ENCODE data around the gene LSM4.

LSM4 gene

DNA sequence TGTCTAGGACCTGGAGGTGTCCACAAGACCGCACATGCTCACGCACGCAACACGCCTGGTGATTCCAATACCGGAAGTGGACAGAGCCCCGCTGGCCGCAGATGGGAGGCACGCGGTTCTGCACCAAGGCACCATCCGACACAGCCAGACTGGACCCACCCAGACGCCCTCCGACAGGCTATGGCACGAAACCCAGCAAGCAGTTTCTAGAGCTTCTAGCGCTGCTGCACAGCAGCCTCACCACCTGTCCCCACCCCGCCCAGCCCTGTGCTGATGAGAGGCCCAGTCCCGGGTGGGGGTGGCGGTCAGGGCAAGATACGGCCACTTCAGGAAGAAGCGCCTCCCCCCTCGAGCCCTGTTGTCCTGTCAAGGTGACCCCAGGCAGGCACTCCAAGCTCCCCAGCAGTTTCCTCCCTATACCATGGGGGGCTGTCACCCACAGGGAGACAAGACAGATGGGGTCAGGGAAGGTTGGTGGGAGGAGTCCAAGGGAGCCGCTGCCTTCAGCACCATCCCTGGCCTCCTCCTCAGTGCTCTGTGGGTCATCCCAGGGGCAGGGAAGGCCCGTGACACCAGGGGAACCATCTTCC, 11.3 kb downstream of the LSM4 start:
- no peak for DNase-seq (ENCODE audit: low read depth in 2 of 2)

DNA sequence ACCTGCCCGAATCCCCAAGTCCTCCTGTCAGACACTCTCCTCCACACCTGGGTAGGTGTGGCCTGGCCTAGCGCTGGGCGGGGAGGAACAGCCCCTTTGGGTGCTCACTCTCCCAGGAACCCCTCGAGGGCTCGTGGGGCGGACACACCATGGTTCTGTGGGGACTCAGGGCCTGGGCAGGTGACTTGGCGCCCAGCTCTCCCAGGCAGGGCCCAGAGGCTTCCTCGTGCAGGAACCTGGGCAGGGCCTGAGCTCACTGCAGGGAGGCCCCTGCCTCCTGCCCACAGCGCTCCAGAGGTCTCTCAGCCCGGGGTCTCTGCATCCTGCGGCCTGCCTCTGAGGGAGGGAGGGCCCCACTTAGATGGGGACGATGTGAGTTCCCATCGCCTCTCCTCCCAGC, 11.9 kb downstream of the LSM4 start:
- no peak for DNase-seq (ENCODE audit: low read depth in 2 of 2)

GRCh38 chr19:18310118-18310909, 12.6 kb downstream of the LSM4 start:
- DNase-seq (ENCODE audit: low read depth in 2 of 2) = no peak

GRCh38 chr19:18309525-18310064, 13.3 kb downstream of the LSM4 start:
- no peak for DNase-seq (ENCODE audit: low read depth in 2 of 2)

GRCh38 chr19:18308948-18309325, 13.9 kb downstream of the LSM4 start:
- no peak for DNase-seq (ENCODE audit: low read depth in 2 of 2)

GRCh38 chr19:18308051-18308947, 14.6 kb downstream of the LSM4 start:
- no peak for DNase-seq (ENCODE audit: low read depth in 2 of 2)

DNA sequence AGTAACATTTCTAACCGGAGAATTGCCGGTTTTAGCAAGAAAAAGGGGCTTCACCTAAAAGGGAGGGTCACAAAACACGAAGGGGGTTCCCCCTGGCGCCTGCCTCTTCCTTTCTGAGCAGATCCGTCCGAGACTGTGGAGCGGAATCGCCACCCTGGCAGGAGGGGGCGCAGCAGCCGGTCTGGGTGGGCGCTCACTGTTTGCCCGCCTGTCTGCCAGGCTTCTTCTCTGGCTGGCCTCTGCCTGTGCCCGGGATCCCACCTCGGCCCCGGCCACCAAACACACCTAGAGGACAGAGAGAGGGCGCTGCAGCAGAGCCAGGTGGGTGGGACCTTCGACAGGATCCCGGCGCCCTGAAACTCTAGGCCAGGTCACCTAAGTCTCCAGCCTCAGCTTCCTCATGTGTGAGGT, 15.6 kb downstream of the LSM4 start:
- no peak for DNase-seq (ENCODE audit: low read depth in 2 of 2)

DNA sequence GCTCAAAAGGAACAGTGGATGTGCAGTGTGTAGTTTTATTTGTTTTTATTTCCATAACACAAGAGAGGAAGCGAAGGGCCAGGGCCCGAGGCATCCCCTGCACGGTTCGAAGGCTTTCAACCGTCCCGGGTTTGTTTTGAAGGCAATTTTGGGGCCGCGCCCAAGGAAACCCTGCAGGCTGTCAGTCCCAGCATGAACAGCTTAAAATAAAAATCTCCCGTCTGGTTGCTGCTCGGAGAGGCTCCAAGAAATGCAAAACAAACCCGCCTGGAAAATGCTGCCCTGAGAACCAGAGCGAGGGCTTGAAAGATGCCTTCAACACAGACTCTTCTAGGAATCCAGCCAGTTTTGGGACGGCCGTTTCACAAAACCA, 16.0 kb downstream of the LSM4 start:
- no peak for DNase-seq (ENCODE audit: low read depth in 2 of 2)

DNA sequence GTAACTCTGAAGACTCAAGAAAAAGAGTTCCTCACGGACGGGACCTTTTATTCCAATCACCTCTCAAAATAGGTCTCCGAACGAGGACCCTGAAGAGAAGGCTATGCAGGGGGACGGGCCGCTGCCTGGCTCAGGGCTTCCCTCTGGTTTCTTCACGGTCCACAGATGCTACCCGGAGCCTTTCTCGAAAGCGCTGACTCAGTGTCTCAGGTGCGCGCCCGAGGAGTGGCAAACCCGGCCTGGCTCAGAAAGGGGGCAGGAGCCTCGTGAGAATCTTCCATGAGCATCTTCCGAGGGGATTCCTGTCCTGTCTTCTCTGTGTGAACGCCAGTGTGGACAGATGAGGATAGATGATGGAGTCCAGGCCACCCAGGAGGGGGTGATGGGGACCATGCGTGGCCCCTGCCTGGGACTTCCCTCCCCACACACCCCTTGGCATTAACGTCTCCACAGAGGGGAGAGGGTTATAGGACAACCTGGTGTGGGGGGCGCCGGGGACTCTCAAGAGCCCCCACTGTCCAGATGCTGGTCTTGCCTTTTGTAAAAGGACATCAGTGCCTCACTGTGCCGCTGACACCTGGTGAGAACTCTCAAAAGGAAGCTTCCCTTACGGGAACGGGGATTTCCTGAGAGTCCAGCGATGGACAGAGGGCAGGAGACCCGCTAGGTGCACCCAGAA, 16.5 kb downstream of the LSM4 start:
- no peak for DNase-seq (ENCODE audit: low read depth in 2 of 2)

GRCh38 chr19:18304458-18305310, 18.2 kb downstream of the LSM4 start:
- peak; percentile 85 to 89 for DNase-seq (ENCODE audit: low read depth in 2 of 2)

GRCh38 chr19:18304208-18304457, 18.7 kb downstream of the LSM4 start:
- no peak for DNase-seq (ENCODE audit: low read depth in 2 of 2)

- DNase-seq (ENCODE audit: low read depth in 2 of 2) = no peak
Observed at GRCh38 chr19:18301718-18302111, 21.2 kb downstream of the LSM4 start.

- no peak for DNase-seq (ENCODE audit: low read depth in 2 of 2)
Observed at GRCh38 chr19:18300930-18301717, 21.8 kb downstream of the LSM4 start.

GRCh38 chr19:18299654-18300053, 23.2 kb downstream of the LSM4 start:
- no peak for DNase-seq (ENCODE audit: low read depth in 2 of 2)

GRCh38 chr19:18298601-18299000, 24.3 kb downstream of the LSM4 start:
- DNase-seq (ENCODE audit: low read depth in 2 of 2) = no peak

DNA sequence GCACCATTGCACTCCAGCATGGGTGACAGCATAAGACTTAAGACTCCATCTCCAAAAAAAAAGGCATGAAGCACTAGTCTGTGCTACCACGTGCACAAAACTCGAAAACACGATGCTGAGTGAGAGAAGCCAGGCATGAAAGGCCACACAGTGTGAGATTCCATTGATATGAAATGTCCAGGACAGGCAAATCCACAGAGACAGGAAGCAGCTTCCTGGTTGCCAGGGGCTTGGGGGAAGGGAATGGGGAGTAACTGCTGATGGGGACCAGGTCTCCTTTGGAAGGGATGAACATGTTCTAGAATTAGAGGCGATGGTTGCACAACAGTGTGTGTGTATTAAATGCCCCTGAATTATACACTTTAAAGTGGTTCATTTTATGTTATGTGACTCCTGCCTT, 25.6 kb downstream of the LSM4 start:
- DNase-seq (ENCODE audit: low read depth in 2 of 2) = no peak

GRCh38 chr19:18295034-18295451, 27.8 kb downstream of the LSM4 start:
- DNase-seq (ENCODE audit: low read depth in 2 of 2) = no peak

GRCh38 chr19:18294467-18294864, 28.4 kb downstream of the LSM4 start:
- peak; percentile 89 to 90 for DNase-seq (ENCODE audit: low read depth in 2 of 2)

DNA sequence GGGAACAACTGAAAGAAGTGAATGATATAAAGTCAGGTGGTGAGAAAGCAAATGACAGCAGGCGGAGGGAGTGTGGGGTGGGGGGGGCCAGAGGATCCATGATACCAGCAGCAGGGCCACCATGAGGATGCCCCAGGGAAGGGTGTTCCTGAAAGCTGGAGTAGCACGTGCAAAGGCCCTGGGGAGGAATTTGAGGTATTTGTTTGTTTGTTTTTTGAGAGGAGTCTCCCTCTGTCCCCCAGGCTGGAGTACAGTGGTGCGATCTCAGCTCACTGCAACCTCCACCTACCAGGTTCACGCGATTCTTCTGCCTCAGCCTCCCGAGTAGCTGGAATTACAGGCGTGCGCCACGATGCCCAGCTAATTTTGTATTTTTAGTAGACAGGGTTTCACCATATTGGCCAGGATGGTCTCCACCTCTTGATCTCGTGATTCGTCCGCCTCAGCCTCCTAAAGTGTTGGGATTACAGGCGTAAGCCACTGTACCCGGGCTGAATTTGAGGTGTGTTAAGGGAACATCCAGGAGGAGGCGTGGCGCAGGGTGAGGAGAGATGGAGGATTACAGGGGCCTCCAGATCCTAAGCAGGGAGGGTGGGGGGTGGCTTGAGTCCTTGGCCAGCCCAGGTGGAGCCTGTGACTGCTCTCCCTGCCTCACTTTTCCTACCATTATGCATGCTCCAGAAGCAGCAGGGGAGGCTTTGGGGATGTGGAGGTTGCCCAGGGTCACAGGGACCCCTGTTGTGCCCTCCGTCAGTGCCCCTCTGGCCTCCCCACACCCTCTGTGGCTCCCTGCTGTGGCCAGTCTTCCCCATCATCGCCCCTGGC, 29.0 kb downstream of the LSM4 start:
- no peak for DNase-seq (ENCODE audit: low read depth in 2 of 2)

All from stimulated activated CD8-positive, alpha-beta memory T cell treated with anti-CD3 and anti-CD28 coated beads, Interleukin-15, amount 100 ng/mL, for 48 hours (primary cell).